NCI-H146 treated with DMSO at 0.1 percent for 48 hours (cell line): ENCODE measurements around the gene ARSG.
"Not testable (repeated sequence)": the region's sequence is repeated elsewhere in the genome, so short reads cannot be mapped to it uniquely, and the experiment has no call there.

ENCODE experiments used
- DNase-seq: peaks from one replicate; lab custom pipeline; 2025; ENCODE audit not compliant: unreplicated experiment; lab: John Stamatoyannopoulos, UW

ARSG gene

DNA sequence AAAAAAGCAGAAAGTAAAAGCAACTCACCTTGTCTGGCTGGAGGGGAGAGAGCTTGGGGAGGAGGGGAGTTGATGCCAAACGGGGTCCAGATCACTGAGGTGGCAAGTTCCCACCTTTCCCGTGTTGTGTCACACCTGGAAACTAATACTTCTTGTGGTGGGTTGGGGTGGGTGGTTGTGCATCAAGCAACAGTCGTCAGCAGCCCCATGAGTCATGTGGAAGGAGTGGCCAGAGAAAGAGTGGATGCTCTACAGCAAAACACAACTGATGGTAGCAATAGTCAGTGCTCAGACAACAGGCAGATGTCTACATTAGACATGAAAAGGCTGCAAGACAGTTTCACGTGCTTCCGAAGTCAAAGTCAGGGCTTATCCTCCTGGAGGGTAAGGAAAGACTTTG is 35.4 kb downstream of the ARSG start:
- no peak for DNase-seq

GRCh38 chr17:68327823-68328557 is 36.7 kb downstream of the ARSG start:
- DNase-seq, result no peak

DNA sequence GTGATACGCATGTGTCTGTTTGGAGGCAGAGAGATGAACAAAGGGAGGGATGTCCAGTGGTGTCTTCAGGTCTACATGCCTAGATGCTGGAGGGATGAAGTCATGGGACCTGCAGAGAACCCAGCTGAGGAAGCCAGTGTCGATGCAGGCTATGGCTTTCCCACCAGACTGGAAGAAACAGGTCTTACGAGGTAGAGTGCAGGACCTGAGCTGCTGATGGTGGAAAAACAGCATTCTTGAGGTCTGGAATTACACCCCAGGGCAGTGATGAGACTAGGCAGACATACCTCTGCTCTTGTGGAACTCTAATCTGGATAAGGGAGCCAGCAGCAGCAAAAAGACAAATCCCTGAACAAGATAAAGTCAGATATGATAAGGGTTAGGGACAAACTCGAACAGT is 37.4 kb downstream of the ARSG start:
- no peak for DNase-seq

DNA sequence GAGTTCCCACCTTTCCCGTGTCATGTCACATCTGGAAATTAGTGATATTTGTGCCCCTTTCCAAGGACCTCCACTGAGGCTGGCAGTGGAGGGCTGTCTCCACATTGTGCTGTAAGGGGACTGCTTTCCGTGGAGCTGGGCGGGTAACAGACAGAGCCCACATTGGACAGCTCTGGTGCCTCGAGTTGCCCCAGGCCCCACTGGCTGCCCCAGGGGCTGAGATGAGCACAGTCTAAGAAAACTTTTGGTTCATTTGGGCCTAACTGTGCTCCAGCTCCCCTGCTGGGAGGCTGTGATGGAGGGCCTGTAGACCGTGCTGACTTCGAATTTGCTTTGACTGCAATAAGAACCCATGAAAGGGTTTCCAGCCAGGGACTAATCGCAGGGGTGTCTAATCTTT is 38.0 kb downstream of the ARSG start:
- DNase-seq, result no peak

- DNase-seq, result not testable (repeated sequence)
Observed at GRCh38 chr17:68331932-68332331, 40.6 kb downstream of the ARSG start.

DNA sequence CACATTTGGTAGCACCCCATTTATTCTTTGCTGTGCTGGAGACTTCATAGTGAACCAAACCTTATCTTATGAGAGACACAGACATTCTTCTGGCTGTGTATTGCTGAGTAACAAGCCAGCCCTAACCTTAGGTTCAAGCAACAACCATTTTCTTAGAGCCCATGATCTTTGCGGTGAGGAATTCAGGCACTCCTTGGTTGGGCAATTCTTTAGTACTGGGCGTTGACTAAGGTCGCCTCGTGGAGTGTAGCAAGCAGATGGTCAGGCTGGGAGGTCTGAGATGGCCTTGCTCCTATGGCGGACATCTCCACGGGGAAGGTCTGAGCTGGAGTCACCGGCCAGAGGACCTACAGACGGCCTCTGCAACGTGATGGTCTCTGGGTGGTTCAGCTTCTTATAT is 43.1 kb downstream of the ARSG start:
- no peak for DNase-seq

DNA sequence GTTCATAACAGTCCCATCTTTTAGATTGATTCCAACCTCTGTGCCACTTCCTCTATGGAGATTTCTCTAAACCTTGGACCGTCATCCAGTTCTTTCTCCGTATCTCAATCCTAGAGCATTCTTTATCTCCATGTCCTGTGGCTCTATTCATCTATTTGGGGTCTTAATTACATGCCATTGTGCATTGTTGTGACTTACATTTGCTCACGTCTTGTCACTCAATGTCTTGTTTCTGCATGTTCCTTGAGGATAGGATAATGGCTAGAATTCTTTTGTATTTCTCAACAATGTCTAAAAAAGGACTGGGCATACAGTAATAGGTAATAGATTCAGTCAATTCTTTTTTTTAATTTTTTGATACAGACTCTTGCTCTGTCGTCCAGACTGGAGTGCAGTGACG is 50.2 kb downstream of the ARSG start:
- DNase-seq, result no peak

GRCh38 chr17:68343976-68344375 is 52.7 kb downstream of the ARSG start:
- no peak for DNase-seq

DNA sequence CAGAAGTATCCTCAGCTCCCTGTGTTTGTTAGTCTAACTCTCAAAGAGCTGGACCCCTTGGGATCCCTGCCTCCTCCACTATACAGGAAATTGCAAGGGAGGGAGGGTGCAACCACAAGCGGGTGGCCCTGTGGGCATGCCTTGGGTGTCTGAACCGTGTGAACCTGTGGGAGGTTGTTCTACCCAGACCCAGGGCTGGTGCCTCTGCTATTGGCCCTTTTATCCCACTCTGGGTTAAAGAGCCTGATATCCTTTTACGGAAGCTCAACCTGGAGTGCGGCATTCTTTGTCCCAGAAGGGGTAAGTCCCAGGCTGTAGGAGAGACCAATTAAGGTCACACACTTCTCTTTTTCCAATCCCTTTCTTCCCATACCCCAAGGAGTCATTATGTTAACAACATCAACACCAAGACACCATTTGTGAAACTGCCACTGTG is 53.4 kb downstream of the ARSG start:
- DNase-seq, result no peak

DNA sequence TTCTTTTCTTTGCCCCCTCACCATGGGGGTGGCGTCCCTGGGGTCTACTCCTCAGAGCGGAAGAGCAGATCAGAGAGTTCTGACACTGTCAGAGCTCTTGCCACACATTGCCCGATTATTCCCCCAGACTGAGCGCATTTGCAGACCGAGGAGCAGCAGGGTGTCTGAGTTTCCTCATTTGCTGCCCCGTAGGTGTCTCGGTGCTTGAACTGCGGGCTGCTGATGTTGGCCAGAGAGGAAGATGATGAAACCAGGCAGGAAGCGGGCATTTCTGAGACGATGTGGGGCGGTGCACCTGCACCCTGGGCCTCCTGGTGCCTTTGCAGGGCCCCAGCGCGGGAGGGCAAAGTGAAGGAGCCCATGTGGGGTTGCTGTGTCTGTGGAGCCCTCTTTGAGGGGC is 55.2 kb downstream of the ARSG start:
- no peak for DNase-seq

DNA sequence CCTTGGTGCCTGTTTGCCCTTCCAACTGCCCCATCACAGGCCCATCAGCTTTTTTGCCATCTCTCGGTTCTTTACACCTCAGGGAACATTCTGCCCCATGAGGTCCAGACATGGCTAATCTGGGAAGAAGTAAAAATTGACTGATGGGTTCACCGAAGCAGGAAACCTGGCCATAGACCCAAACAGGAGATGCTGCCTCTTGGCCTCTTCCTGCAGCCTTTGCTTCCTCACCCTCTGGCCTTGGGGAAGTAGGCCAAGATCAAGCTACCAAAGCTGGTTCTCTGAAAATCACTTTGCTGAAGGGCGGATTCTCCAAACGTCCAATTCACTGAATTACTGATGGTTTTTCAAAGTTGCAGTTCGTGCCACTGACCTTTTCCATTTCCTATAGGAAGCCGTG is 56.1 kb downstream of the ARSG start:
- no peak for DNase-seq

GRCh38 chr17:68349157-68349556 is 57.9 kb downstream of the ARSG start:
- DNase-seq, result no peak

DNA sequence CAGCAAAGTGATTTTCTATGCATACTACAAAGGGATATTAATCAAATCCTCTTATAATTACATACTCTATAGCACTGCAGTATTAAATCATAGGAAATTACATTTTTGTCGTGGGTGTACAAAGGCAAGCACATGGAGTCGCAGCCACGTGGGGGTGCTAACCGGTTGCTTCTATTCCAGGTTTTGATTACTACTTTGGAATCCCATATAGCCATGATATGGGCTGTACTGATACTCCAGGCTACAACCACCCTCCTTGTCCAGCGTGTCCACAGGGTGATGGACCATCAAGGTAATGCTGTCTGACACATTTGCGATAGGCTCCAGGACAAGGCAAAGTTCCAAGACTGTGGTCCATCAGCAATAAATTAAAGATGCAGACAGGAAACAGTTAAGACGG is 60.1 kb downstream of the ARSG start:
- no peak for DNase-seq

GRCh38 chr17:68352041-68352440 is 60.7 kb downstream of the ARSG start:
- no peak for DNase-seq

DNA sequence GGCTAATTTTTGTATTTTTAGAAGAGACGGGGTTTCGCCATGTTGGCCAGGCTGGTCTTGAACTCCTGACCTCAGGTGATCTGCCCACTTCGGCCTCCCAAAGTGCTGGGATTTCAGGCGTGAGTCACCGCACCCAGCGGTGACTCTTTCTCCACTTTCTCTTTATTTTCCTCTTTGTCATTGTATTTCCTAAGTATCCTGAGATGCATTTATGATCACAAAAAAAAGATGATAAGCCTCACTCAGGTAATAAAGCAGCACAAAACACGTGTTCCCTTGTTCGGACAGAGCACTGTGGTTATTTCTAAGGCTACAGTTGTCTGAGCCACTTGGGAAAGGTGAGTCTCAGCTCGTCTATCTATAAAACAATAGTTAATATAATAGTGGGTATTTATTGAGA is 61.4 kb downstream of the ARSG start:
- not testable (repeated sequence) for DNase-seq

GRCh38 chr17:68353111-68353521 is 61.8 kb downstream of the ARSG start:
- no peak for DNase-seq

GRCh38 chr17:68354311-68354710 is 63.0 kb downstream of the ARSG start:
- DNase-seq, result not testable (repeated sequence)

- not testable (repeated sequence) for DNase-seq
Observed at GRCh38 chr17:68355108-68355507, 63.8 kb downstream of the ARSG start.

- no peak for DNase-seq
Observed at GRCh38 chr17:68356520-68356919, 65.2 kb downstream of the ARSG start.

- DNase-seq, result no peak
Observed at GRCh38 chr17:68356949-68357455, 65.7 kb downstream of the ARSG start.

DNA sequence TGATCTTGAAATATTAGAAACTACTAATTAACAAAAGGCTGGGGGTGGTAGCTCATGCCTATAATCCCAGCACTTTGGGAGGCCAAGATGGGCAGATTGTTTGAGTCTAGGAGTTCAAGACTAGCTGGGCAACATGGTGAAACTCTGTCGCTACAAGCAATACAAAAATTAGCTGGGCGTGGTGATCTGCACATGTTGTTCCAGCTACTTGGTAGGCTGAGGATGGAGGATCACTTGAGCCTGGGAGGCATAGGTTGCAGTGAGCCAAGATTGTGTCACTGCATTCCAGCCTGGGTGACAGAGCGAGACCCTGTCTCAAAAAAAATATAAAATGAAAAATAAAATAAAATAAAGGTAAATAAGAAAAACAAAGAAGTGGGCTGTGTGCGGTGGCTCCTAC is 66.6 kb downstream of the ARSG start:
- no peak for DNase-seq

DNA sequence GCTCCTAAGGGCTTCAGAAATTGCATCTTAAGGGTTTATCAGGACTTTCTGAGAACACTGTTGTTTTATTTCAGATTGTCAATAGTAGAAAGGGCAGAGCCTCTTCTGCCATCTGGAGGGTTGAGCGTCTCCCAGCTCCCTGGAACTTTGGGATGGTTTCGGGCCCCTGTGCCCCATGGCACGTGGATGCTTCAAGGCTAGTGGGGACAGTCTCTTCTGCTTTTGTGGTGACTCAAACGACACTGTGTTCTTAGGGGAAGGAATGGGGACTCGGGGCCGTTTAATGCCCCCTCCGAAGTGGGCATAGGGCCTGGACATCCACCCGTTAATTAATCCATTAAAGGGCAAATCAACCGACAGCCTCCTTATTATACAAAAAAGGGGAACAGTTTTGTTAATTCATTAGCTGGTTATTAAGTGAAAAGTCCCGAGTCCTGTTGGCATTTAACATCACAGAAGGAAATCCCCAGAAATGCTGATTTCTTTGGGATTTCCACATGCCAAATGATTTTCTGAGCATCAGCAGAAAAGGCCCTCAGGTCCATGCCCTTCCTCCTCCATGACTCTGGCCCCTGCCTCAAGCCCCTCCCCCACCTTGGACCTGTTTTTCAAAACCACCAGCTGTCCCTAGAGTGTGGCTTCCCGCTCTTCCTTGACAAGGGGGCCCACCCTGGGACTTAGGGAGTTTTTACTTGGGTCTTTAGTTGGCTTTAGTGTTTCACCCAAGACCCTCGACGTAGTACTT is 68.7 kb downstream of the ARSG start:
- DNase-seq, result no peak
